GM18909 (cell line): ENCODE results near the gene TATDN2.
"Not testable (repeated sequence)": the region's sequence is repeated elsewhere in the genome, so short reads cannot be mapped to it uniquely, and the experiment has no call there.

ENCODE experiments used
- ATAC-seq: cut with Tn5 transposase; IDR thresholded peaks from one replicate; pipeline ENCODE4 v1.9.1; 2021; ENCODE audit warnings: mild to moderate bottlenecking; ENCODE audit not compliant: unreplicated experiment, poor library complexity

The TATDN2 gene

DNA sequence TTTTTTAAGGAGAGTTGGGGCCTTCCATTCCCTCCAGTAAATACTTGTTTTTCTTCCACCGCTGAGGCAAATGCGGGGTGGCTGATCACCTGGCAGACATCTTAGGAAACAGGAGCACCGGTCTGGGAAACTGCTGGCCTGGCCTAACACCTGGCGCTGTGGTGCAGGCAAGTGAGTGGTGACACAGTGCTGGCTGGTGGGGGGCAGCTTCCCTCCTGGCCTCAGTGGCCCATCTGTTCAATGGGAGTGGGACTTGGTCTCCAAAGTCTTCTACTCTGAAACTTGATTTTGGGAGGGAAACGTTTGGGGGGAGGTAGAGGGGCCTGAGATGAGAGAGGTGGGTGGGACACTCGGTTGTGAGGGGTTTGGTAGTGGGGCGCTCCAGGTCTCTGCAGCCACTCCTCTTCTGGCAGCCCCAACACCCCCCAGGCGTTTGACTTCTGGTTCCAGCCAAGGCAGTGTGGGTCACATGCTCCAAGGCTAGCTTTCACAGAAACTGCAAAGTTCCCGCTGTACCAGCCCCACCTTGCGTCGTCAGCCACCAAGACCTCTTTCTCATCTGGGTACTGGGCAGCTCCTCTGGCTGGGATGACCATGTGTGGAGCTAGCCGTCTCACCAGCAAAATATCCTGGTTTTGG, 39.8 kb downstream of the TATDN2 start:
- no peak for ATAC-seq

GRCh38 chr3:10288575-10288960, 40.3 kb downstream of the TATDN2 start:
- no peak for ATAC-seq

DNA sequence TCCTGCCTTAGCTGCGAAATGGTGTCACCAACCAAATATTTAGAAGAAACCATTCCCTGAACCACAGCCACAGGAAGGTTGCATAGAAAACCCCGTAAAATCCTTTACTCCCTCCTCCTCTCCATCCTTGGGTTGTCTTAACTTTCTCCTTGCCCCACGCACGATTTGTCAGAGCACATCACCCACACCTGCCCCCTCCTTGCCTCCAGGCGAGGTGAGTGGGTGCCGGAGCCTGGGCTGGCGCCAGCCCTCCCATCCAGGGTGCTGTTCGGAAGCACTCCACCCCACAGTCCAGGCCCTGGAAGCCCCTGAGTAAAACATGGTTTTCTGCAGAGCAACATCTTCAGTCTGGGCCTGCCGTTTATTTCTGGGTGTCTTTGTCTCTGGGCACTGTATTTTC, 40.8 kb downstream of the TATDN2 start:
- ATAC-seq = no peak

DNA sequence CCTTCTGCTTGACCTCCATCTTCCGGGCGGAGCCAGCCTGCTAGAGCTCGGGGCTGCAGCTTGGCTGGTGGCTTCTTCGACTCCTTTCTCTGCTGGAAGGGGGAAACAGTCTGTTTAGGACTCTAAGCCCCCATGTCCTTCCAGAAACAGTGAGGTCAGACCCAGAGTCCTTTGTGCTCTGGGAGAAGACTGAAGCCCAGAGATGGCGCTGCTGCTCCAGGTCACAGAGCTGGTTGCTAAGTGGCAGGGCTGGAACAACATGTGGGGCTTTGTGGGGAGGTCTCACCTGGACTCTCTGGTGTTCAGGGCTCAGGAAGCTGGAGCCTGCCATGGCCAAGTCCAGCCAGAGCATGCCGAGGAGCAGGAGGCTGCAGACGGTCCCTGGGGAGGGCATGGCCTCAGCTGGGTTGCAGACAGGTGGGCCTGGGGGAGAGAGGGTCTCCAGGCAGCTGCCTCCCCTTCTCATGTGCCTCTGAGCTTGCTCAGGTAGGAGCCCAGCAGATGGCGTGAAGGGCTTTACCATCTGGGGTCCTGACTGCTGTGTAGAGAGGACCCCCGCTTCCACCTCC, 41.6 kb downstream of the TATDN2 start:
- no peak for ATAC-seq

GRCh38 chr3:10290481-10291176, 42.4 kb downstream of the TATDN2 start:
- ATAC-seq = no peak

- no peak for ATAC-seq
These were observed 43.4 kb downstream of the TATDN2 start for GRCh38 chr3:10291641-10292040.

DNA sequence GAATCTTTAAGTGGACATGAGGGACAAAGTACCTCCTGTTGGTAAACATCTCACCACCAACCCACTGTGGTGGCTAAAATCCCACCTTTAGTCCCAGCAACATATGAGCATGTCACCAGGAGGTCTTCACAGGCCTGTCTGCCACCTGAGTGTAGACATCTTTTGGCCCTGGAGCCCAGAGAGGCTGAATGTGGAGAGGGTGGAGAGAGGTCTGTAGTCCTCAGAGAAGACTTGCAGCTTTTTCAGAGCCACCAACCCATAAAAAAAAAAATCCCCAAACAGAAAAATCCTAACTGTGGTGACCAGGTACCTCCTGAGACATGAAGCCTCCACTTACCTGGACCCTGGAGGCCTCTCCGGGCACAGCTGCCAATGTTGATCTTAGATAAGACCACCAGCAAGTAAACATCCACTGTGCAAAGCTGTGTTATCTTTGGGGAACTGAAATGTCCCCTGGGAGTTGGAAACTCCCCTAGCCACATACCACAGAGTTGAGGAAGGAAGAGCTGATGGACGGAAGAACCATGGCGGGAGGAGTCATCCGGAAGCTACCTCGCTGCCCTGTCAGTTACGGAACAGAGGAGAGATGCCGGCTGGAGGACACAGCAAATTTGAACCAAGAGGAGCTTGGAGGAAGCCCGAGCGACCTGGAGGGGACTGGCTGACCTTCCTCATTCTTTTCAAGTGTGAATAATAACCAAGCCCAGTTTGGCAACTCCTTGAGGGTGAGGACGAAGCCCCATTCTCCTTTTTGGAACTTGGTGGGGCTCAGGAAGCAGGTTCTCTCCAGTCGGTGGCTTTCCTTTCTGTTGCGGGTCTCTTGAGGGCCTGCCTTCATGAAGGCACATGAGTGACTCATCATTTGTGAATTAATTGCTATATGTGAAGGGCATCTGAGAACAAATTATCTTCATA, 44.5 kb downstream of the TATDN2 start, which contains the start of gene GHRL:
GHRL (minus strand) TSS at position 443 of the 915 bp plus-strand sequence. CDS start 2,767 bp downstream, outside the sequence.
- ATAC-seq = peak; percentile 77

DNA sequence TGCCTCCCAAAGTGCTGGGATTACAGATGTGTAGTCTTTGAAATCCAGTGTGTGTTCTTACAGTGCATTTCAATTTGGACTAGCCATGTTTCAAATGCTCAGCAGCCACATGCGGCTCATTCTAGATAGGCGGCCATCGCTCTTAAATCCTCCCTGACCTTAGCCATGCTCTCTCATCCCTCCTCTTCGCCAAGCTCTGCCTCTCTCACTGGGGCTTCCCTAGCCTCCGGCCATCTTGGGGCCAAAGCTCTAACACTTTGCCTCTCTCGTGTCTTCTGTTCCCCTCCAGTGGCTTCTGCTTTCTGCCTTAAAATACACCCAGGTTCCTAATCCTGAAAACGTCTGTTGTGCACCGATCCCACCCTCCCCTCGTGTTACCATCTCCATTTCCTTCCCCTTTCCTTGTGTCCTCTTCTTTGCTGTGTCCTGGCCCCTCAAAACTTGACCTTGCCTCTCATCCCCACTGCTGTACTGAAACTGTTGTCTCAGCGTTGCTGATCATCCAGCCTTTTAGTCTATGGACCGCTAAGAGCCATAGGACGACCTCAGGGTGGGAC, 45.8 kb downstream of the TATDN2 start:
- no peak for ATAC-seq

- ATAC-seq = not testable (repeated sequence)
These were observed 49.8 kb downstream of the TATDN2 start for GRCh38 chr3:10298064-10298463.

- no peak for ATAC-seq
These were observed 50.9 kb downstream of the TATDN2 start for GRCh38 chr3:10299175-10299574.

DNA sequence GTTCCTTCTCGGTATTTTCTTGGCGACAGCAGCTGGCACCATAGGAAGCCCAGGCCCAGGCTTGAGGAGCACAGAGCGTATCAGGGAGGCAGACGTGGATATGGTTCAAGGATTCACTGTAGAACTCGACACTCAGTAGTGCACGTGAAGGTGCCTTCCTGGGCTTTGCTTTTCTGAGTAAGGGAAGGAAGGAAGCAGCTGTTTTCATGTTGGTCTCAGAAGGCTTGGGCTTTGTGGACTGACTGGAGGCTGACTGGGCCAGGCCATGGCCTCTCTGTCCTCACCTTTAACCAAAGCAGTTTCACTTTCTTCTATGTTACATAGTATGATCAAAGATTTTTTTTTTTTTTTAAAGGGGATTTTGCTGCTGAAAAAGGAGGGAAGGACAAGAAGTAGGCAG, 51.4 kb downstream of the TATDN2 start:
- peak; percentile 72 for ATAC-seq

DNA sequence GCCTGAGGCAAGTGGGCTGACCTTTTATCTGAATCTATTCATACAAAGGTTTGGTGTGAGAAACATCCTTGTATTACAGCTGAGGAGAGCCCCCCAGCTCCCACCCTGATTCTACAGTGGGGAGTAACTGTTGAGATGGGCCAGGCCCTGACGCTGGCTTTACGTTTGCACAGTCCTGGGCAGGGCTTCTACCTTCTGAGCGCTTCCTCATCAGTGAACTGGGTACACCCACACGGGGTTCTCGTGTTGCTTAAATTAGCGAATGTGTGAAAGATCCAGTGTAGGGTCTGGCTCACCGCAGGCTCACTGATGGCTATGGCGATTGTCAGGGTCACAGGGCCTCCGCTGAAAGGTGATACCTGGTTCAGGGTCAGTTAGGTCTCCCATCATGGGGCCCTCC, 51.8 kb downstream of the TATDN2 start:
- peak; percentile 18 for ATAC-seq

DNA sequence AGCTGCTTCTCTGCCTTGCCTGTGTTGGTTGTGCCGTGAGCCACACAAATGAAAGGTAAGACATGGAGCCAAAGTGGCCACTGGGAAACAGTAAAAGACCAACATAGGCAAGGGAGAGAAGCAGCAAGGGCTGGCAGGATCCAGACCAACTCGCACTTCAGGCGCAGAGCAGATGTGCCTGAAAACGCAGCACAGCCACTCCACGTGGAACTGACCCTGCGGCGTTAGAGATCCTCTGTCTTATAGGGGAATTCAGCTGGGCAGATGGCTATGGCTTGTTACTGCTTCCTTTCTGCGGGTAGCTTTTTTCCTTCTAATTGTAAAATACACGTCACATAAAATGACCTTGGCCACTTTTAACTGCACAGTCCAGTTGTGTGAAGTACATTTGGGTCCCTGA, 54.8 kb downstream of the TATDN2 start:
- ATAC-seq = no peak

DNA sequence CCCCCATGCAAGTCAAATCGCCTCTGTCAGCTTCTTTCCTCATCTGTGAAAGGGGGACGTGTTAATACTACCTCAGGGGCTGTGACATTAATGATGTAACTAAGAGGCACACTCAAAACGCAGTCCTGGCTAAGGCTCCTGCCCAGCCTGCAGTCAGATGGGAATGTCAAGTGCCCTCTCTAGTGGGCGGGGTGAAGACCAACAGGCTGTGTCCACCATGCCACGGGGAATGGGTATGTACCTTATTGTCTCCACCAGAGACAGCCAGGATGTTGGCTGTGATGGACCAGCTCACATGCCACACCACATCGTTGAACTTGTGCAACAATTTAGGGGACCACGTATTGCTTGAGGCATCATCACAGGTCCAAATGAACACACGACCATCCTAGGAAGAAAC, 55.5 kb downstream of the TATDN2 start:
- ATAC-seq = no peak

- no peak for ATAC-seq
These were observed 56.6 kb downstream of the TATDN2 start for GRCh38 chr3:10304905-10305304.

- no peak for ATAC-seq
These were observed 57.2 kb downstream of the TATDN2 start for GRCh38 chr3:10305331-10305902.

DNA sequence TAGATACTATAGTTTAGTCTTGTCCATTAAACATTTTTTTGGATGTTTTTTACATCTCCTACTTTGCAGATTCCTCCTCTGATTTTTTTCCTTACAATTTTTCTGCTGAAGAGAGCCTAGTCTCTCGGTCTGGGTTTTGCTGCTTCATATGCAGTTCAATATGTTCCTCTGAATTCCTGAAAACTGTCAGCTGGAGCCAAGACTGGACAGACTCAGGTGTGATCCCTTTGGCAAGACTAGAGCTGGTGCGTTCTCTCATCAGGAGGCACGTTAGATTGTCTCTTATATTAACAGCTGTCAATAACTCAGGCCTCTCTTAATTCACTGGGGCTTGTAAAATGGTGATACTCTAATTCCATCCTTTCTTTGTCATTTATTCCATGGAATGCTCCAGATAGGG, 57.9 kb downstream of the TATDN2 start:
- no peak for ATAC-seq

DNA sequence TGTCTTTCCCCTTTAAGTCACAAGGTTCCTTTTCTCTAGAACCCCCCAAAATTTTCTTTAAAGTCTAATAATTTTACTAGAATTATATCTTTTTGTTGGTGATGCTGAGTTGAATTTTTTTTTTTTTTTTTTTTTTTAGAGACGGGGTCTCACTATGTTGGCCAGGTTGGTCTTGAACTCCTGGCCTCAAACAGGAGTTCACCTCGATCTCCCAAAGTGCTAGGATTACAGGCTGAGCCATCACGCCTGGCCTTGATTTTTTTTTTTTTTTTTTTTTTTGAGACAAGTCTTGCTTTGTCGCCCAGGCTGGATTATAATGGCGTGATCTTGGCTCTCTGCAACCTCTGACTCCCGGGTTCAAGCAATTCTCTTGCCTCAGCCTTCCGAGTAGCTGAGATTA, 60.4 kb downstream of the TATDN2 start:
- ATAC-seq = no peak

DNA sequence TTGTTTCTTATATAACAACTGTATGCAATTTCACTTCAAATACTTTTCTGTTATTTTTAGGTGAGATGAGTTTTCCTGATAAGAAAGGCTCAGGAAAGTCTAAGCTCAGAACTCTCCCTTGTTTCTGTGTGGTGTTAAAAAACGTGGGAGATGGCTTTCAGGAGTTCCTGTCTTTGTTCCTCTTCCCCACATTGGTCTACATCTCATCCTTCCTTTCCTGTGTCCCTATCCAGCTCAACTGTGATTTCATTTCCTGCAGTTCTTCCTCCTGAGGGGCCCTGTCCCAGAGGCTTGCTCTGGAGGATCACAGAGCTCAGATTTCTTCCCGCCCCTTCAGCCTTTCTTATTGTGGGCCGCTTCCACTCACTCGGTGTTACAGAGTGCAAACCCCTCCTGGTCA, 61.5 kb downstream of the TATDN2 start:
- ATAC-seq = no peak

DNA sequence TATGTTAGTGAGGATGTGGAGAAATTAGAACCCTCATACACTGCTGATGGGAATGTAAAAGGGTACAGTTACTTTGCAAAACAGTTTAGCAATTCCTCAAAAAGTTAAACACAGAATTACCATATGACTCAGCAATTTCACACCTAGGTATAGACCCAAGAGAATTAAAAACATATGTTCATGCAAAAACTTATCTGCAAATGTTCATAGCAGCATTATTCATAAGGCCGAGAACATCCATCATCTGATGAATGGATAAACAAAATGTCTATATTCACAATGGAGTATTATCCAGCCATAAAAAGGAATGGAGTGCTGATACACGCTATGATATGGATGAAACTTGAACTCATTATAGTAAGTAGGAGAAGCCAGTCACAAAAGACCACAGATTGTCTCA, 62.3 kb downstream of the TATDN2 start:
- ATAC-seq = no peak
